ENCODE results near the gene CARS2.

DNA sequence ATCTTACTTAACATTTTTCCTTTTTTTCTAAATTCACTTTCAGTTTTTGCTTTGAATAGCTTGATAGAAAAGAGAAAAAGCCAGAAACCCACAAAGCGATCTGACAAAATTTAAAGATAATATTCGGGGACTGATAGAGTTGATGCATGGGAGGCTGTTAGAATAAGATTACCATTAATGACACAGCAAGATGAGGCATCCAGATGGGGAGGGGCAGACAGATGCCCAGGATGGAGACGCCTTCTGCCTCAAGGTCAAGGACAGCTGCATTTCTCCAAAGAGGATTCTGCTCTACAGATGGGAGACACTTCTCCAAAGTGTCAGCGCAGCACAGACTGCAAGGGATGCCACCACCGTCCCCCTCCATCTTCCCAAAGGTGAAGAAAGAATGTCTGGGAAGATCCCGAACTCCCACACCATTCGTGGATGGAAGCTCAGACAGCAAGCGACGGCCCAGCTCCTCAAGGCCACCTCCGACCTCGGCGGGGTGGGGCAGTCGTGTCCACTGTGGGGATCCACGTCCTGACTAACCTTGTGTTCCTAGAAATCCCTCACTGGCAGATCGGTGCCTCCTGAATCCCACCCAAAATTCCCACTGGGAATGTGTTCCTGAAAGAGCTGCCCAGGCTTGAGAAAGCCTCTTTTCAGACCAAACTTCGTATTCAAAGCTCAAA, 57.6 kb downstream of the CARS2 start:
- TF ChIP-seq, protein P1, sequence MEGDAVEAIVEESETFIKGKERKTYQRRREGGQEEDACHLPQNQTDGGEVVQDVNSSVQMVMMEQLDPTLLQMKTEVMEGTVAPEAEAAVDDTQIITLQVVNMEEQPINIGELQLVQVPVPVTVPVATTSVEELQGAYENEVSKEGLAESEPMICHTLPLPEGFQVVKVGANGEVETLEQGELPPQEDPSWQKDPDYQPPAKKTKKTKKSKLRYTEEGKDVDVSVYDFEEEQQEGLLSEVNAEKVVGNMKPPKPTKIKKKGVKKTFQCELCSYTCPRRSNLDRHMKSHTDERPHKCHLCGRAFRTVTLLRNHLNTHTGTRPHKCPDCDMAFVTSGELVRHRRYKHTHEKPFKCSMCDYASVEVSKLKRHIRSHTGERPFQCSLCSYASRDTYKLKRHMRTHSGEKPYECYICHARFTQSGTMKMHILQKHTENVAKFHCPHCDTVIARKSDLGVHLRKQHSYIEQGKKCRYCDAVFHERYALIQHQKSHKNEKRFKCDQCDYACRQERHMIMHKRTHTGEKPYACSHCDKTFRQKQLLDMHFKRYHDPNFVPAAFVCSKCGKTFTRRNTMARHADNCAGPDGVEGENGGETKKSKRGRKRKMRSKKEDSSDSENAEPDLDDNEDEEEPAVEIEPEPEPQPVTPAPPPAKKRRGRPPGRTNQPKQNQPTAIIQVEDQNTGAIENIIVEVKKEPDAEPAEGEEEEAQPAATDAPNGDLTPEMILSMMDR (IDR thresholded peaks at IDR 0.05; ENCODE audit: borderline replicate concordance, extremely low read depth, low read length, poor library complexity, severe bottlenecking), result no peak
- no peak for TF ChIP-seq EZH2 (IDR thresholded peaks at IDR 0.05; ENCODE audit: borderline replicate concordance, low read depth, low read length, severe bottlenecking)

All from DND-41 (cell line).